Spleen (tissue), 11 donors: Measurements from ENCODE around the gene ATE1. TPM values are rescaled to one million over a fixed set of nuclear protein-coding genes. Genes with fewer than 3 reads are reported as not detected.

Experiments used
- DNase-seq: peaks from one replicate; pipeline ENCODE4 v3.0.0-alpha.2; 2020
- H3K27ac ChIP-seq, 8 donors: fragments of 200-600 bp; sonication (generic) in 7 of 8; 1 replicate in 4 of 8; 2 replicates in 4 of 8; pipeline versions ENCODE4 v1.5.0 to v1.8.0; 2016 to 2021; ENCODE audit warnings: inconsistent platforms in 4 of 8, mild to moderate bottlenecking in 4 of 8, moderate library complexity in 1 of 8
- H3K27me3 ChIP-seq, 7 donors: fragments of 200-600 bp; sonication (generic) in 6 of 7; replicated peaks in 1 of 7; 1 replicate in 4 of 7; 2 replicates in 3 of 7; pipeline versions ENCODE4 v1.5.0 to v1.8.0; 2016 to 2021; ENCODE audit warnings: inconsistent platforms in 3 of 7, mild to moderate bottlenecking in 1 of 7
- H3K36me3 ChIP-seq, 6 donors: fragments of 200-600 bp; sonication (generic) in 5 of 6; 1 replicate in 4 of 6; 2 replicates in 2 of 6; pipeline versions ENCODE4 v1.5.0 to v1.8.0; 2016 to 2021; ENCODE audit warnings: inconsistent platforms in 2 of 6
- H3K4me1 ChIP-seq, 6 donors: fragments of 200-600 bp; sonication (generic) in 5 of 6; 1 replicate in 3 of 6; 2 replicates in 3 of 6; pipeline versions ENCODE4 v1.5.0 to v1.8.0; 2016 to 2021; ENCODE audit warnings: inconsistent platforms in 3 of 6
- H3K4me3 ChIP-seq, 8 donors: fragments of 200-600 bp; sonication (generic) in 7 of 8; 1 replicate in 4 of 8; 2 replicates in 4 of 8; pipeline versions ENCODE4 v1.5.0 to v1.8.0; 2016 to 2021; ENCODE audit warnings: inconsistent platforms in 4 of 8, mild to moderate bottlenecking in 4 of 8, moderate library complexity in 2 of 8
- H3K9me3 ChIP-seq, 8 donors: fragments of 200-600 bp; sonication (generic) in 7 of 8; 1 replicate in 4 of 8; 2 replicates in 4 of 8; pipeline versions ENCODE4 v1.5.0 to v1.8.0; 2016 to 2021; ENCODE audit warnings: inconsistent platforms in 4 of 8
- CTCF ChIP-seq, 11 experiments: fragments of 200-600 bp in 7 of 11; fragments of 450-650 bp in 4 of 11; sonication (generic) in 4 of 11; IDR thresholded peaks in 8 of 11; conservative IDR thresholded peaks in 3 of 11; 1 replicate in 7 of 11; 2 replicates in 4 of 11; pipeline versions ENCODE4 v1.4.0 to v1.8.0; 2016 to 2021; ENCODE audit warnings: antibody characterized with exemption in 11 of 11, inconsistent platforms in 4 of 11, mild to moderate bottlenecking in 1 of 11
- POLR2A ChIP-seq, 3 donors: fragments of 450-650 bp; IDR thresholded peaks; one replicate each; pipeline ENCODE4 v1.5.1; 2017; ENCODE audit warnings: antibody characterized with exemption in 3 of 3, mild to moderate bottlenecking in 1 of 3
- POLR2AphosphoS5 ChIP-seq, 3 donors: sonication (generic); formaldehyde crosslinking; IDR thresholded peaks; one replicate each; pipeline ENCODE4 v1.5.1; 2017; ENCODE audit warnings: antibody characterized with exemption in 3 of 3
- WGBS, 5 donors: extraction: QIAGEN DNeasy Blood & Tissue Kit in 3 of 5; methylation state at CpG; one replicate each; pipeline versions ENCODE4 v1.1.5 to v1.1.7; 2013 to 2018; 5-methylcytosine and 5-hydroxymethylcytosine counted together
- intact Hi-C: fragments of 100-400 bp; cut with DNase I; formaldehyde crosslinking; loops from one replicate; pipeline ENCODE4 v1.15.0; 2023; ENCODE audit warnings: low total_unique reads
- polyA plus RNA-seq, 3 donors: library from polyadenylated mRNA; stranded (reverse); fragments of 200-250 nt; gene quantifications; one replicate each; pipeline ENCODE4 v1.2.1, GENCODE V29; 2013
- total RNA-seq, 7 donors: library from RNA; depleted of rRNA in 3 of 7; stranded (reverse); fragments of >200 nt in 3 of 7; fragmentation: NEBNext Ultra II Directional in 4 of 7; extraction: Animal tissue kit (Norgen Biotek cat#: 25700) in 4 of 7; gene quantifications; one replicate each; pipeline versions ENCODE4 v1.1.0 to v1.2.1, GENCODE V29; 2016 to 2021
- donor health status: healthy with polysubstance abuse.
- donor health status: DM: no; HTN: no; CAD: no; lungs with moderate emphysema.
- donor health status: DM: no; HTN: no; CAD: no.
- donor health status: Bipolar disorder and iron deficiency.
- donor health status: healthy.
- donor health status: DM: no; HTN: no; CAD: no.
- donor health status: DM: yes; HTN: yes; CAD: no.

Gene ATE1
- total and polyA plus RNA-seq, 10 donors, result 5.4 to 38.9 (median 29.9) TPM

- no peak for DNase-seq
- Histone ChIP-seq H3K27me3 (no peaks in the 10 kb centered on the region), H3K9me3 (peaks cover 0 to 9% (median 6%) of the 10 kb centered on the region in 8 donors), H3K4me1 (no peaks in the 10 kb centered on the region), H3K36me3 (peaks cover 0 to 11% (median 0%) of the 10 kb centered on the region in 6 donors), H3K4me3 (no peak overlapping the region), H3K27ac (no peak overlapping the region)
- 69 to 85% (median 84%) methylated on average over 2 of the region's 2 CpGs for WGBS, 5 donors
- intact Hi-C loops, result no loop called here
- TF ChIP-seq POLR2AphosphoS5 (IDR thresholded peaks at IDR 0.05) (no peak), CTCF (IDR thresholded peaks at IDR 0.05 in 8 of 11, conservative IDR thresholded peaks at IDR 0.05 in 3 of 11) (no peak)
These were observed 154.9 kb downstream of the ATE1 start for GRCh38 chr10:121772884-121773283.

GRCh38 chr10:121772406-121772805 lies 155.4 kb downstream of the ATE1 start:
- intact Hi-C loops, result no loop called here
- WGBS, 5 donors, result 94 to 95% (median 95%) methylated on average over 6 of the region's 6 CpGs

GRCh38 chr10:121771966-121772365 lies 155.9 kb downstream of the ATE1 start:
- 73 to 83% (median 76%) methylated on average over 5 of the region's 5 CpGs for WGBS, 5 donors
- no peaks in the 10 kb centered on the region for H3K27me3 ChIP-seq
- intact Hi-C loops, result no loop called here
- H3K4me3 ChIP-seq, result no peak overlapping the region
- no peak for DNase-seq
- no peak for TF ChIP-seq POLR2AphosphoS5 (IDR thresholded peaks at IDR 0.05)
- no peak for TF ChIP-seq CTCF (IDR thresholded peaks at IDR 0.05 in 8 of 11, conservative IDR thresholded peaks at IDR 0.05 in 3 of 11)
- TF ChIP-seq POLR2A (IDR thresholded peaks at IDR 0.05), result no peak
- H3K4me1 ChIP-seq, result no peaks in the 10 kb centered on the region
- H3K27ac ChIP-seq, result no peak overlapping the region
- H3K36me3 ChIP-seq, result peaks cover 0 to 14% (median 0%) of the 10 kb centered on the region in 6 donors
- H3K9me3 ChIP-seq, result peaks cover 0 to 19% (median 15%) of the 10 kb centered on the region in 8 donors

More at GRCh38 chr10:121772406-121772805, 155.4 kb downstream of the ATE1 start:
- H3K9me3 ChIP-seq, result peaks cover 0 to 14% (median 10%) of the 10 kb centered on the region in 8 donors
- no peak for DNase-seq
- H3K4me3 ChIP-seq, result no peak overlapping the region
- H3K27me3 ChIP-seq, result no peaks in the 10 kb centered on the region
- no peak overlapping the region for H3K27ac ChIP-seq
- peaks cover 0 to 14% (median 0%) of the 10 kb centered on the region in 6 donors for H3K36me3 ChIP-seq
- no peaks in the 10 kb centered on the region for H3K4me1 ChIP-seq
- TF ChIP-seq POLR2A (IDR thresholded peaks at IDR 0.05) (no peak), CTCF (IDR thresholded peaks at IDR 0.05 in 8 of 11, conservative IDR thresholded peaks at IDR 0.05 in 3 of 11) (no peak), POLR2AphosphoS5 (IDR thresholded peaks at IDR 0.05) (no peak)

- Histone ChIP-seq H3K4me3 (no peak overlapping the region), H3K4me1 (no peaks in the 10 kb centered on the region), H3K36me3 (peaks cover 0 to 36% (median 2%) of the 10 kb centered on the region in 6 donors), H3K9me3 (peaks cover 0 to 32% (median 17%) of the 10 kb centered on the region in 8 donors), H3K27ac (no peak overlapping the region), H3K27me3 (no peaks in the 10 kb centered on the region)
- intact Hi-C loops, result no loop called here
- no peak for TF ChIP-seq CTCF (IDR thresholded peaks at IDR 0.05 in 8 of 11, conservative IDR thresholded peaks at IDR 0.05 in 3 of 11)
- no peak for TF ChIP-seq POLR2AphosphoS5 (IDR thresholded peaks at IDR 0.05)
- no peak for TF ChIP-seq POLR2A (IDR thresholded peaks at IDR 0.05)
- no peak for DNase-seq
- WGBS, 5 donors, result 69 to 74% (median 72%) methylated on average over 4 of the region's 4 CpGs
These were observed 161.4 kb downstream of the ATE1 start for GRCh38 chr10:121766426-121766825.
